Measurements from ENCODE around the gene CDPF1. TPM values are rescaled to one million over a fixed set of nuclear protein-coding genes. Genes with fewer than 3 reads are reported as not detected.

Gene CDPF1
- total and polyA plus RNA-seq, 2 of the 13 experiments (the other 11 are each of a cell fraction or from before 2014, with no cell fraction given): 5.2 to 8.1 TPM

DNA sequence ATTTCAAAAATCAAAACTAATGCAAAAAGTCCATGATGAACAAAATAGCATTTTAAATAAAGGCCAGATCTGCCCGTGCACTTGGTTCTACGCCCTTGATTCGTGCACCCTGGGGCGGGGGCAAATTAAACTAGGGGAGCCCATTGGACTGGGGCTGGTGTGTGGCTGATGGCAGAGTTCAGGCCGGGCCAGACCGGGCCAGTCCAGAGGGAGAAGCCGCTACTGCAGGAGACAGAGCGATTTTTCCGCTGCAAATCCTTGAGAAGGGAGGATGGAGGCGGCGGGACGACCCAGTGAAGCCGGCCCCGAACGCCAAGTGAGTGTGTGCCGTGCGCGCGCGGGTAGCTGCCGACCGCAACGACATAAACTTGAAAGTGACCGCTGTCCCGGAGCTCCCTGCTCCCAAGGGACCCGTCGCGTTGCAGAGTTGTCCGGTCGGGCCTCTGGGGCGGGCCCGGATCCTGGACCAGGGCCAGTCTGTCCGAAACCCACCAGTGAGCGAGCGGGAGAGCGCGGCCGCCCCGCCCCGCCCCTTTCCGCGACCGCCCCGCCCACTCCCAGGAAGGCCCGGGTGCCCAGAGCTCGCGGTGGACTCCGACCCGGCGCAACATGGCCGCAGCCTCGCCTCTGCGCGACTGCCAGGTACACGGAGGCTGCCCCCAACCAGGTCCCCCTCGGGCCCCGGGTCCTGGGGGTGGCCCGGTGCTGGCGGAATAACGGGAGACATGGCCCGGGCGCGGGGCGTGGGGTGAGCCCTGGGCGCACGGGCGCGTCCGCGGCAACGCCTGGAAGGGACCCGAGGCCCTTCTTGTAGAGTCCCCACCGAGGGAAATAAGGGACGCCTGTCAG, 17.6 kb upstream of the CDPF1 start, which contains the start of gene TTC38 (continued):
- TF ChIP-seq HNF1B (CRISPR knock-in tag; IDR thresholded peaks at IDR 0.05) (peak; percentile 11; the same call in 1 of the 2 replicates), SPEN (CRISPR knock-in tag; IDR thresholded peaks at IDR 0.05; ENCODE audit: low read depth) (peak; percentile 56), THYN1 (CRISPR knock-in tag; IDR thresholded peaks at IDR 0.05; ENCODE audit: borderline replicate concordance, low read depth) (no peak), ZNF235 (CRISPR knock-in tag; IDR thresholded peaks at IDR 0.05; ENCODE audit: borderline replicate concordance) (0 out of 2 replicates have a peak, but pooled peaks have one; percentile 35), ATF7 (IDR thresholded peaks at IDR 0.05) (no peak), ATF7 (CRISPR knock-in tag; IDR thresholded peaks at IDR 0.05) (peak; percentile 61; the same call in 1 of the 2 replicates), HDAC1 (CRISPR knock-in tag; IDR thresholded peaks at IDR 0.05) (peak; percentile 76), SKI (IDR thresholded peaks at IDR 0.05; ENCODE audit: partially characterized antibody) (peak; percentile 95), PRDM10 (CRISPR knock-in tag; IDR thresholded peaks at IDR 0.05; ENCODE audit: low read depth) (no peak), ZNF784 (CRISPR knock-in tag; IDR thresholded peaks at IDR 0.05; ENCODE audit: borderline replicate concordance) (peak; percentile 53; the same call in 1 of the 2 replicates), RFXANK (CRISPR knock-in tag; IDR thresholded peaks at IDR 0.05) (0 out of 2 replicates have a peak, but pooled peaks have one; percentile 64), PBX3 (CRISPR knock-in tag; IDR thresholded peaks at IDR 0.05; ENCODE audit: borderline replicate concordance) (no peak), SOX6 (IDR thresholded peaks at IDR 0.05) (no peak), SOX6 (CRISPR knock-in tag; IDR thresholded peaks at IDR 0.05) (peak; percentile 40), EEA1 (CRISPR knock-in tag; IDR thresholded peaks at IDR 0.05; ENCODE audit: borderline replicate concordance) (peak; percentile 23; the same call in 1 of the 2 replicates)
- TF ChIP-seq, protein P1, sequence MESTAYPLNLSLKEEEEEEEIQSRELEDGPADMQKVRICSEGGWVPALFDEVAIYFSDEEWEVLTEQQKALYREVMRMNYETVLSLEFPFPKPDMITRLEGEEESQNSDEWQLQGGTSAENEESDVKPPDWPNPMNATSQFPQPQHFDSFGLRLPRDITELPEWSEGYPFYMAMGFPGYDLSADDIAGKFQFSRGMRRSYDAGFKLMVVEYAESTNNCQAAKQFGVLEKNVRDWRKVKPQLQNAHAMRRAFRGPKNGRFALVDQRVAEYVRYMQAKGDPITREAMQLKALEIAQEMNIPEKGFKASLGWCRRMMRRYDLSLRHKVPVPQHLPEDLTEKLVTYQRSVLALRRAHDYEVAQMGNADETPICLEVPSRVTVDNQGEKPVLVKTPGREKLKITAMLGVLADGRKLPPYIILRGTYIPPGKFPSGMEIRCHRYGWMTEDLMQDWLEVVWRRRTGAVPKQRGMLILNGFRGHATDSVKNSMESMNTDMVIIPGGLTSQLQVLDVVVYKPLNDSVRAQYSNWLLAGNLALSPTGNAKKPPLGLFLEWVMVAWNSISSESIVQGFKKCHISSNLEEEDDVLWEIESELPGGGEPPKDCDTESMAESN (CRISPR knock-in tag; conservative IDR thresholded peaks at IDR 0.05): peak; percentile 67; the same call in 1 of the 2 replicates
- TF ChIP-seq, protein P2, sequence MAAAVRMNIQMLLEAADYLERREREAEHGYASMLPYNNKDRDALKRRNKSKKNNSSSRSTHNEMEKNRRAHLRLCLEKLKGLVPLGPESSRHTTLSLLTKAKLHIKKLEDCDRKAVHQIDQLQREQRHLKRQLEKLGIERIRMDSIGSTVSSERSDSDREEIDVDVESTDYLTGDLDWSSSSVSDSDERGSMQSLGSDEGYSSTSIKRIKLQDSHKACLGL (CRISPR knock-in tag; IDR thresholded peaks at IDR 0.05): peak; percentile 65; the same call in 1 of the 2 replicates

Measured in HepG2 (cell line).